H1 (cell line): ENCODE measurements around the gene ZNF451. TPM values are rescaled to one million over a fixed set of nuclear protein-coding genes. Genes with fewer than 3 reads are reported as not detected.

Experiments
- CTCF ChIA-PET: fragments of 300-600 bp; sonication (Branson Sonifier 250); formaldehyde crosslinking; loops from one replicate; lab custom pipeline; 2021; ENCODE audit not compliant: partially characterized antibody; lab: Charles Lee
- POLR2A ChIA-PET: fragments of 300-600 bp; sonication (Branson Sonifier 250); formaldehyde crosslinking; loops from one replicate; lab custom pipeline; 2021; ENCODE audit warnings: inconsistent platforms; ENCODE audit not compliant: partially characterized antibody; lab: Charles Lee
- DNase-seq, 2 experiments: peaks; one replicate each; pipeline versions ENCODE4 v3.0.0 to v3.0.0-alpha.2; 2010 to 2022; ENCODE audit warnings: low spot score in 2 of 2, low read depth in 1 of 2, mixed read lengths in 1 of 2
- FAIRE-seq: peaks from 2 replicates; lab custom pipeline; 2011; peaks lifted over from hg19 to GRCh38; lab: Jason Lieb, UNC
- H2AFZ ChIP-seq: 2 replicates; pipeline ENCODE4 v1.8.1; 2012; ENCODE audit warnings: low read length, inconsistent platforms
- H2AK5ac ChIP-seq: 2 replicates; pipeline ENCODE4 v1.6.1; 2013; ENCODE audit warnings: low read depth, low read length
- H2BK120ac ChIP-seq: replicated peaks from 2 replicates; pipeline ENCODE3; 2013; ENCODE audit warnings: low read depth, low read length, inconsistent platforms
- H2BK12ac ChIP-seq: 2 replicates; pipeline ENCODE4 v1.6.1; 2013; ENCODE audit warnings: low read depth, low read length
- H2BK15ac ChIP-seq: 2 replicates; pipeline ENCODE4 v1.6.1; 2013; ENCODE audit warnings: low read length
- H2BK20ac ChIP-seq: 2 replicates; pipeline ENCODE4 v1.6.1; 2013; ENCODE audit warnings: low read length
- H2BK5ac ChIP-seq: 2 replicates; pipeline ENCODE4 v1.6.1; 2013; ENCODE audit warnings: low read depth, low read length
- H3K14ac ChIP-seq: 2 replicates; pipeline ENCODE4 v1.6.1; 2013; ENCODE audit warnings: inconsistent platforms; ENCODE audit not compliant: insufficient read length
- H3K18ac ChIP-seq: 2 replicates; pipeline ENCODE4 v1.6.1; 2013; ENCODE audit warnings: low read length; ENCODE audit errors: extremely low read depth
- H3K23ac ChIP-seq: 2 replicates; pipeline ENCODE4 v1.6.1; 2013; ENCODE audit warnings: inconsistent platforms; ENCODE audit not compliant: insufficient read length
- H3K23me2 ChIP-seq: 2 replicates; pipeline ENCODE4 v1.6.1; 2013; ENCODE audit warnings: low read depth, low read length
- H3K27ac ChIP-seq: 2 replicates; pipeline ENCODE4 v1.6.1; 2011; ENCODE audit warnings: low read depth, low read length, inconsistent platforms
- H3K27me3 ChIP-seq, 4 experiments: replicated peaks in 1 of 4; 1 replicate in 1 of 4; 2 replicates in 3 of 4; pipeline versions ENCODE4 v1.6.1 to v1.8.1; 2011 to 2013; ENCODE audit warnings: low read length in 3 of 4, mild to moderate bottlenecking in 3 of 4, inconsistent platforms in 2 of 4, mixed read lengths in 2 of 4, moderate library complexity in 1 of 4; ENCODE audit not compliant: control insufficient read depth in 3 of 4, insufficient read depth in 3 of 4; ENCODE audit errors: extremely low read depth in 1 of 4
- H3K36me3 ChIP-seq, 4 experiments: 2 replicates each; pipeline versions ENCODE4 v1.6.1 to v1.8.1; 2011 to 2013; ENCODE audit warnings: mild to moderate bottlenecking in 4 of 4, low read length in 3 of 4, moderate library complexity in 2 of 4, control low read depth in 1 of 4, inconsistent platforms in 1 of 4; ENCODE audit not compliant: insufficient read depth in 4 of 4, control insufficient read depth in 2 of 4
- H3K4ac ChIP-seq: replicated peaks from 2 replicates; pipeline ENCODE3; 2013; ENCODE audit warnings: low read length, low read depth, mixed read lengths, inconsistent platforms; ENCODE audit not compliant: insufficient read length
- H3K4me1 ChIP-seq, 4 experiments: replicated peaks in 1 of 4; 1 replicate in 1 of 4; 2 replicates in 3 of 4; pipeline versions ENCODE4 v1.6.1 to v1.8.1; 2011 to 2013; ENCODE audit warnings: low read length in 3 of 4, inconsistent platforms in 2 of 4, mixed read lengths in 1 of 4; ENCODE audit not compliant: insufficient read depth in 4 of 4, control insufficient read depth in 3 of 4
- H3K4me2 ChIP-seq, 2 experiments: 2 replicates each; pipeline versions ENCODE4 v1.6.1 to v1.8.1; 2011 to 2013; ENCODE audit warnings: low read depth in 2 of 2, low read length in 2 of 2, control low read depth in 1 of 2, inconsistent platforms in 1 of 2, mild to moderate bottlenecking in 1 of 2; ENCODE audit not compliant: insufficient read depth in 1 of 2
- H3K4me3 ChIP-seq, 4 experiments: fragments of 200-600, 300-600 bp in 1 of 4; sonication (generic), shearing (Covaris generic), sonication (Bioruptor Twin) in 1 of 4; 2 replicates each; pipeline versions ENCODE4 v1.5.1 to v1.8.1; 2011 to 2016; ENCODE audit warnings: low read length in 4 of 4, low read depth in 3 of 4, control low read depth in 2 of 4, inconsistent platforms in 2 of 4, mild to moderate bottlenecking in 2 of 4, mixed read lengths in 1 of 4, moderate library complexity in 1 of 4; ENCODE audit not compliant: insufficient read depth in 2 of 4; ENCODE audit errors: extremely low read depth in 1 of 4
- H3K56ac ChIP-seq: replicated peaks from 2 replicates; pipeline ENCODE3; 2013; ENCODE audit warnings: low read depth, mild to moderate bottlenecking, mixed read lengths, low read length, inconsistent platforms; ENCODE audit not compliant: insufficient read length
- H3K79me1 ChIP-seq: 2 replicates; pipeline ENCODE4 v1.6.1; 2013; ENCODE audit warnings: low read depth, low read length, control low read depth
- H3K79me2 ChIP-seq, 2 experiments: 2 replicates each; pipeline versions ENCODE4 v1.6.1 to v1.8.1; 2012 to 2013; ENCODE audit warnings: low read length in 2 of 2, mild to moderate bottlenecking in 2 of 2, inconsistent platforms in 1 of 2; ENCODE audit not compliant: insufficient read depth in 2 of 2, control insufficient read depth in 1 of 2
- H3K9ac ChIP-seq, 4 experiments: replicated peaks in 1 of 4; 1 replicate in 1 of 4; 2 replicates in 3 of 4; pipeline versions ENCODE4 v1.6.1 to v1.8.1; 2011 to 2013; ENCODE audit warnings: low read depth in 3 of 4, low read length in 3 of 4, control low read depth in 2 of 4, mild to moderate bottlenecking in 2 of 4, moderate library complexity in 2 of 4, inconsistent platforms in 1 of 4; ENCODE audit errors: extremely low read depth in 1 of 4
- H3K9me3 ChIP-seq, 2 experiments: 2 replicates each; pipeline versions ENCODE4 v1.6.1 to v1.8.1; 2012 to 2013; ENCODE audit warnings: mild to moderate bottlenecking in 2 of 2, moderate library complexity in 2 of 2, control low read depth in 1 of 2, inconsistent platforms in 1 of 2, low read depth in 1 of 2, low read length in 1 of 2, mixed read lengths in 1 of 2; ENCODE audit not compliant: insufficient read depth in 2 of 2
- H4K20me1 ChIP-seq, 2 experiments: replicated peaks in 1 of 2; 2 replicates each; pipeline versions ENCODE3 to v1.8.1; 2011 to 2013; ENCODE audit warnings: inconsistent platforms in 2 of 2, low read length in 2 of 2, mild to moderate bottlenecking in 1 of 2; ENCODE audit not compliant: insufficient read depth in 2 of 2, control insufficient read depth in 1 of 2
- H4K5ac ChIP-seq: 2 replicates; pipeline ENCODE4 v1.6.1; 2013; ENCODE audit warnings: low read length, low read depth, mixed read lengths, inconsistent platforms; ENCODE audit not compliant: insufficient read length
- H4K8ac ChIP-seq: 2 replicates; pipeline ENCODE4 v1.8.0; 2013; ENCODE audit warnings: mild to moderate bottlenecking, moderate library complexity, low read length, inconsistent platforms; ENCODE audit not compliant: insufficient read depth; ENCODE audit errors: extremely low read depth
- H4K91ac ChIP-seq: replicated peaks from 2 replicates; pipeline ENCODE3; 2013; ENCODE audit warnings: low read length, mixed read lengths, inconsistent platforms; ENCODE audit not compliant: insufficient read length
- ATF3 ChIP-seq: IDR thresholded peaks from 2 replicates; pipeline ENCODE4 v1.6.1; 2011; ENCODE audit warnings: low read depth, mild to moderate bottlenecking, low read length; ENCODE audit not compliant: insufficient read depth
- BCL11A ChIP-seq, 2 experiments: IDR thresholded peaks; one replicate each; pipeline ENCODE4 v1.6.1; 2011; ENCODE audit warnings: low read depth in 2 of 2, low read length in 2 of 2, mild to moderate bottlenecking in 2 of 2
- CBX5 ChIP-seq: fragments of 300-800, 300-1000 bp; sonication (generic); IDR thresholded peaks from 2 replicates; pipeline ENCODE4 v1.7.1; 2016; ENCODE audit warnings: antibody characterized with exemption, low read length, low read depth
- CEBPB ChIP-seq: IDR thresholded peaks from 2 replicates; pipeline ENCODE4 v1.6.1; 2012; ENCODE audit warnings: low read depth, low read length
- CHD1 ChIP-seq: IDR thresholded peaks from 2 replicates; pipeline ENCODE4 v1.6.1; 2012; ENCODE audit warnings: low read depth, low read length, improper control_type of control experiment
- GTF2F1 ChIP-seq: IDR thresholded peaks from 2 replicates; pipeline ENCODE4 v1.6.1; 2012; ENCODE audit warnings: low read depth, low read length, improper control_type of control experiment, borderline replicate concordance
- HDAC2 ChIP-seq, 2 experiments: fragments of 300-600 bp in 1 of 2; sonication (generic) in 1 of 2; IDR thresholded peaks; 2 replicates each; pipeline ENCODE4 v1.6.1; 2011 to 2012; ENCODE audit warnings: low read depth in 2 of 2, low read length in 2 of 2, mild to moderate bottlenecking in 2 of 2, moderate library complexity in 2 of 2, borderline replicate concordance in 1 of 2, inconsistent platforms in 1 of 2
- JUN ChIP-seq: IDR thresholded peaks from 2 replicates; pipeline ENCODE4 v1.6.1; 2011; ENCODE audit warnings: low read depth, mild to moderate bottlenecking, improper control_type of control experiment, low read length
- KDM1A ChIP-seq: fragments of 200-600, 300-600 bp; sonication (generic); IDR thresholded peaks from 2 replicates; pipeline ENCODE4 v1.7.1; 2016; ENCODE audit warnings: mild to moderate bottlenecking, low read length, borderline replicate concordance
- KDM5A ChIP-seq: fragments of 200-600 bp; IDR thresholded peaks from 2 replicates; pipeline ENCODE4 v1.7.1; 2012; ENCODE audit warnings: mild to moderate bottlenecking, low read length, inconsistent platforms, mixed read lengths
- NANOG ChIP-seq: IDR thresholded peaks from 2 replicates; pipeline ENCODE4 v1.6.1; 2011; ENCODE audit warnings: low read length, low read depth, mild to moderate bottlenecking, inconsistent platforms; ENCODE audit not compliant: insufficient read depth, poor library complexity, severe bottlenecking
- POLR2AphosphoS5 ChIP-seq: IDR thresholded peaks from 2 replicates; pipeline ENCODE4 v1.6.1; 2011; ENCODE audit warnings: low read depth, low read length
- RAD21 ChIP-seq, 2 experiments: IDR thresholded peaks in 1 of 2; conservative IDR thresholded peaks in 1 of 2; 2 replicates each; pipeline ENCODE4 v1.6.1; 2011; ENCODE audit warnings: low read depth in 2 of 2, low read length in 2 of 2, improper control_type of control experiment in 1 of 2, inconsistent platforms in 1 of 2, mild to moderate bottlenecking in 1 of 2, moderate library complexity in 1 of 2
- SIRT6 ChIP-seq: IDR thresholded peaks from one replicate; pipeline ENCODE4 v1.7.1; 2012; ENCODE audit warnings: low read length, inconsistent platforms
- SRF ChIP-seq: IDR thresholded peaks from 2 replicates; pipeline ENCODE4 v1.6.1; 2011; ENCODE audit warnings: mild to moderate bottlenecking, low read depth, low read length, moderate library complexity
- polyA plus RNA-seq, 7 experiments: library from polyadenylated mRNA; depleted of rRNA in 3 of 7; stranded (reverse) in 5 of 7; unstranded in 2 of 7; fragments of >200 nt in 5 of 7; fragments of 200-250 nt in 2 of 7; gene quantifications; 1 replicate in 5 of 7; 2 replicates in 1 of 7; 4 replicates in 1 of 7; pipeline versions ENCODE4 v1.2.1 to v1.2.3, GENCODE V29; 2011 to 2013; ENCODE audit warnings: missing spikeins in 2 of 7, mixed read lengths in 2 of 7
- total RNA-seq: library from RNA; stranded (reverse); fragmentation: NEBNext Ultra II Directional; extraction: Animal tissue kit (Norgen Biotek cat#: 25700); gene quantifications from 2 replicates; pipeline ENCODE4 v1.2.1, GENCODE V29; 2021

ZNF451 gene
- total and polyA plus RNA-seq, 2 of the 8 experiments (the other 6 are each of a cell fraction or from before 2014, with no cell fraction given) = 10.7 to 56.8 TPM

DNA sequence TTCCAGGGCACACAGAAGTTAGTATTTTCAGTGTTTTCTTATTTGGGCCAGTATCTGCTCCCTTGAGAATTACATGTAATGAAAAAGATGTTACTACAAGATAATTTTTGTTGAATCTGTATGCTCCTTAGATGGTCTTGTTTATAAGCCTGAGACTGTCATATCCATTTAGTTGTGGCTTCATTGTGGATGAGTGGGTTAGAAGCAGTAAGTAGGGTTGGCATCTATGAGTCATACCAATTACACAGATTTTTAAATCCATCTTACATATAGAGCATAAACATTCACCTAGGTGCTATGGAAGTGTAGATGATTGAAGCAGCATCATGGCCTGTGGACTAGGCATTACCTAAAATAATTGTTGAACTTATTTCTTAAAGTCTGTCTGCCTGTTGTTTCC, 68.7 kb downstream of the ZNF451 start:
- Histone ChIP-seq H3K27me3 (no peaks in the 10 kb centered on the region), H3K23ac (no peak overlapping the region), H3K4me1 (no peaks in the 10 kb centered on the region), H3K56ac (no peak overlapping the region), H2BK5ac (no peak overlapping the region), H4K8ac (no peak overlapping the region), H3K4me3 (no peak overlapping the region), H3K27ac (no peak overlapping the region), H4K20me1 (no peaks in the 10 kb centered on the region), H2BK120ac (no peak overlapping the region), H2BK15ac (no peak overlapping the region), H3K14ac (no peak overlapping the region), H3K79me1 (no peaks in the 10 kb centered on the region), H3K18ac (no peak overlapping the region), H2BK12ac (no peak overlapping the region), H2BK20ac (no peak overlapping the region)
- DNase-seq (no peak), FAIRE-seq (no peak)
- TF ChIP-seq ATF3 (no peak), SIRT6 (no peak), HDAC2 (IDR thresholded peaks at IDR 0.05; ENCODE audit: borderline replicate concordance in 1 of 2, low read depth in 2 of 2, low read length in 2 of 2) (no peak), RAD21 (IDR thresholded peaks at IDR 0.05 in 1 of 2, conservative IDR thresholded peaks at IDR 0.05 in 1 of 2; ENCODE audit: low read depth in 2 of 2, low read length in 2 of 2) (no peak), CBX5 (no peak), NANOG (no peak), KDM5A (no peak), BCL11A (IDR thresholded peaks at IDR 0.05; ENCODE audit: low read depth in 2 of 2, low read length in 2 of 2) (no peak), SRF (no peak), CHD1 (no peak), GTF2F1 (no peak), POLR2AphosphoS5 (no peak), KDM1A (no peak), JUN (no peak), CEBPB (no peak)
- TF ChIP-seq, all 59 proteins: peak for 0
- ChIA-PET POLR2A (no interaction called here), CTCF (interaction anchor here (0.6 kb wide), 1 partner anchor 133 kb away, joined by 3 read pairs; no protein-coding TSS in a partner anchor)
- Histone ChIP-seq H3K23me2 (no peaks in the 10 kb centered on the region), H2AK5ac (no peak overlapping the region), H3K4ac (no peak overlapping the region), H3K9me3 (no peaks in the 10 kb centered on the region), H2AFZ (no peak overlapping the region), H3K9ac (no peak overlapping the region), H4K5ac (no peak overlapping the region), H3K4me2 (no peak overlapping the region), H4K91ac (no peak overlapping the region), H3K79me2 (no peaks in the 10 kb centered on the region), H3K36me3 (peaks cover 3 to 12% (median 5%) of the 10 kb centered on the region in 4 experiments)
